Activated T-helper 1 cell treated with anti-CD3 and anti-CD28 coated beads, Interleukin-12 subunit alpha, Interleukin-12 subunit beta, Interleukin-2, Interleukin-4 antibody, amounts not matched to agents 30 ng/mL and 10 ng/mL and 1 ng/mL, durations not matched to agents 14 hours and 24 hours and 36 hours (primary cell): ENCODE measurements around the gene UACA. TPM values are rescaled to one million over a fixed set of nuclear protein-coding genes. Genes with fewer than 3 reads are reported as not detected.
A peak's percentile ranks its signal among the peaks of the same experiment; 100 is the strongest.
"Not testable (repeated sequence)": the region's sequence is repeated elsewhere in the genome, so short reads cannot be mapped to it uniquely, and the experiment has no call there.

Source experiments
- DNase-seq: peaks from one replicate; pipeline ENCODE4 v3.0.0; 2021; ENCODE audit warnings: low spot score
- H3K27ac Mint-ChIP-seq: one replicate; pipeline ENCODE4 v1.8.0; 2021; ENCODE audit warnings: mild to moderate bottlenecking, mixed read lengths
- H3K27me3 Mint-ChIP-seq: one replicate; pipeline ENCODE4 v1.8.0; 2022; ENCODE audit warnings: mild to moderate bottlenecking, moderate library complexity, mixed read lengths; ENCODE audit not compliant: insufficient read depth
- H3K36me3 Mint-ChIP-seq: one replicate; pipeline ENCODE4 v1.8.0; 2021; ENCODE audit warnings: low read depth, mixed read lengths
- H3K4me1 Mint-ChIP-seq: one replicate; pipeline ENCODE4 v1.8.0; 2021; ENCODE audit warnings: low read depth, mixed read lengths
- H3K4me3 Mint-ChIP-seq: one replicate; pipeline ENCODE4 v1.8.0; 2021; ENCODE audit warnings: mild to moderate bottlenecking, moderate library complexity, mixed read lengths
- H3K9me3 Mint-ChIP-seq: one replicate; pipeline ENCODE4 v1.8.0; 2021; ENCODE audit warnings: mixed read lengths
- intact Hi-C: fragments of 100-400 bp; cut with micrococcal nuclease; formaldehyde crosslinking; loops from one replicate; pipeline ENCODE4 v1.15.1; 2024
- total RNA-seq: library from RNA; stranded (reverse); gene quantifications from 2 replicates; pipeline ENCODE4 v1.2.3, GENCODE V29; 2022

Gene UACA, protein sequence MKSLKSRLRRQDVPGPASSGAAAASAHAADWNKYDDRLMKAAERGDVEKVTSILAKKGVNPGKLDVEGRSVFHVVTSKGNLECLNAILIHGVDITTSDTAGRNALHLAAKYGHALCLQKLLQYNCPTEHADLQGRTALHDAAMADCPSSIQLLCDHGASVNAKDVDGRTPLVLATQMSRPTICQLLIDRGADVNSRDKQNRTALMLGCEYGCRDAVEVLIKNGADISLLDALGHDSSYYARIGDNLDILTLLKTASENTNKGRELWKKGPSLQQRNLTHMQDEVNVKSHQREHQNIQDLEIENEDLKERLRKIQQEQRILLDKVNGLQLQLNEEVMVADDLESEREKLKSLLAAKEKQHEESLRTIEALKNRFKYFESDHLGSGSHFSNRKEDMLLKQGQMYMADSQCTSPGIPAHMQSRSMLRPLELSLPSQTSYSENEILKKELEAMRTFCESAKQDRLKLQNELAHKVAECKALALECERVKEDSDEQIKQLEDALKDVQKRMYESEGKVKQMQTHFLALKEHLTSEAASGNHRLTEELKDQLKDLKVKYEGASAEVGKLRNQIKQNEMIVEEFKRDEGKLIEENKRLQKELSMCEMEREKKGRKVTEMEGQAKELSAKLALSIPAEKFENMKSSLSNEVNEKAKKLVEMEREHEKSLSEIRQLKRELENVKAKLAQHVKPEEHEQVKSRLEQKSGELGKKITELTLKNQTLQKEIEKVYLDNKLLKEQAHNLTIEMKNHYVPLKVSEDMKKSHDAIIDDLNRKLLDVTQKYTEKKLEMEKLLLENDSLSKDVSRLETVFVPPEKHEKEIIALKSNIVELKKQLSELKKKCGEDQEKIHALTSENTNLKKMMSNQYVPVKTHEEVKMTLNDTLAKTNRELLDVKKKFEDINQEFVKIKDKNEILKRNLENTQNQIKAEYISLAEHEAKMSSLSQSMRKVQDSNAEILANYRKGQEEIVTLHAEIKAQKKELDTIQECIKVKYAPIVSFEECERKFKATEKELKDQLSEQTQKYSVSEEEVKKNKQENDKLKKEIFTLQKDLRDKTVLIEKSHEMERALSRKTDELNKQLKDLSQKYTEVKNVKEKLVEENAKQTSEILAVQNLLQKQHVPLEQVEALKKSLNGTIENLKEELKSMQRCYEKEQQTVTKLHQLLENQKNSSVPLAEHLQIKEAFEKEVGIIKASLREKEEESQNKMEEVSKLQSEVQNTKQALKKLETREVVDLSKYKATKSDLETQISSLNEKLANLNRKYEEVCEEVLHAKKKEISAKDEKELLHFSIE (N-terminal part only)
- 0.57 and 1.2 TPM in 2 replicates for total RNA-seq

DNA sequence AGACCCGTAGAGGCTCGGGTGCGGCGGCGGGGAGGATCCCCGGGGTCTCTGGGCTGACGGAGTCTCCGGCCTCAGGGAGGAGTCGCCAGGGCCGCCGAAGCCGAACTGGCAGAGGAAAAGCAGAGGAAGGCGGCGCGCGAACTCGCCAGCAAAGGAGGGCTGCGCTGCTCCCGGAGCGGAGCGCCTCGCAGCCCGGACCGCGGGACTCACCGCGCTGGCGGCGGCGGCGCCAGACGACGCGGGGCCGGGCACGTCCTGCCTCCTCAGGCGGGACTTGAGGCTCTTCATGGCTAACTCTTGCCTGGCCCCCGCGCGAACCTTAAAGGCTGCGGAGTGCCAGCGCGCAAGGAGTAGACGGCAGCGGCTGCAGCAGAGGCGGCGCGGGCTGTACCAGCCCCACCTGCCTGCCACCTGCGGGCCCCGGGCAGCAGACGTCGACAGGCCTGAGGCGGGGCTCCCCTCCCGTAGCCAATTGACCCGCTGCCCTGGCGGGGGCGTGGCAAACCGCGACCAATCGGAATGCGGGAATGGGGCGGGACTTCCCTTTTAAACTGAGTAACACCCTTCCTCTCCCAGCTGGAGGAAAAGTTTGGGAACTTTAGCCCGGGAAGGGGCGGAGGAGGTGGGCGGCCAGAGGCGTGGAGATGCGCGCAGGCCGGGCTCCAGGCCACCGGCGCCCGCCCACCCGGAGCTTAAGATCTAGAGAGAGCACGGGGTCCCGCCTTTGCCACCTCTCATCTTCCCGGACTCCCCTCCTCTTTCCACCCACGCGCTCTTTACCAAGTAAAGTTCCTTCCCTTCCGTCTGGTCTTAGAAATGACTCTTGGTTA is at the start of gene UACA:
Gene UACA (minus strand): TSS at position 439 of the 830 bp plus-strand sequence. CDS start 151 bp downstream, at position 288.
- peak; percentile 67 for DNase-seq
- peaks cover 52% of the 10 kb centered on the region for H3K27me3 Mint-ChIP-seq
- no peaks in the 10 kb centered on the region for H3K36me3 Mint-ChIP-seq
- peaks cover 26% of the 10 kb centered on the region for H3K4me1 Mint-ChIP-seq
- no peaks in the 10 kb centered on the region for H3K9me3 Mint-ChIP-seq
- intact Hi-C loops: no loop called here
- H3K4me3 Mint-ChIP-seq: peak within 1 kb of the TSS; percentile 79
- peak within 1 kb of the TSS; percentile 4 for H3K27ac Mint-ChIP-seq

DNA sequence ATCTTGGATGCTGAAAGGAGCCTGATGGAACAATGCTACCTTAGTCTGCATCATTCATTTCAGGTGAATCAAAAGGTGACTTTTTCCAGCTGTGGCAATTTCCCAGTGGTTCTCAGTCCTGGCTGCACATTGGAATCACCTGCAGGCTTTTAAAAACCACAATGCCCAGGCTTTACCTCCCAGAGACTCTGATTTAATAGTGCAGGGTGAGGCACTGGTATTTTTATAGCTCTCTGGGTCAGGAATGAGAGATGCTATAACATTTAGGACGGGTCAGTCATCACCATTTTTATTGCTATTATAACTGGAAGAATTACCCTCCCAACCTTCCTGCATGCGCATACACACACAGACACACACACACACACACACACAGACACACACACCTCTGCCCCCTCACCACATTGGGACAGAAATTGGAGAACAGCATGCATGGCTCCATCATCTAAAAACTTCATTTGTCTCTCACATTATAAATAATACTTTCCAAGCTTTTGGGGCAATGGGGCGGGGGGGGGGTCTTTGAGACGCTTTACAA is 49.5 kb upstream of the UACA start:
- Mint-ChIP-seq H3K27ac (no peak overlapping the region), H3K9me3 (no peaks in the 10 kb centered on the region), H3K4me3 (no peak overlapping the region), H3K36me3 (no peaks in the 10 kb centered on the region), H3K27me3 (peaks cover 15% of the 10 kb centered on the region), H3K4me1 (no peaks in the 10 kb centered on the region)
- DNase-seq: no peak
- intact Hi-C loops: no loop called here

DNA sequence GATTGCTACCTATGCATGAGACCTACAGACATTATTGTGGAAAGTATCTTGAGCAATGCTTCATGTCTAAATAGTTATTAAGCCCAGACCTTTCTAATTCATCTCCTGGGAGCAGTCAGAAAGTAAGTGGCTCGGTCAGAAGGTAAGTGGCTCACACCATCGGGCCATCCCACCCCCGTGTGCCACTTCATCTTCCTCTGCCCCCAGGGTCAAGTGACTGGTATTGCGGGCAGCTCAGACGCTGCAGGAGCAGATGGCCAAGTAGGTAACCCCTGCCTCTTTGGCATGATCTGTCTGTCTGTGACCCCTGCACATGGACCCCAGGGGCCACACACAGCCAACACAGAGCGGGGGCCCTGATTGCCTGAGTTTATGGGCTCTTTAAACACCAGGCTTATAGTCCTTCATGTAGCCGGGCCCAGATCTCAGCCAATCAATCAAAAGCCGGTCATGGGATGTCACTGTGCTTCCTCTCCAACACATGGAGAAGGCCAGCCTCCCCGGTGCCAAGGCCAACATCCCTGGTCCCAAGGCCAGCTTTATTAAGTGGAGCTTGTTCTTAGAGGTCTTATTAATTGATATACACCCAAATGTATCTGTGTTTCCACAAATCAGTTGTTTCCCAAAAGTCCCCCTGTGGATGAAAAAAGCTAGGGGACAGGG is 47.7 kb upstream of the UACA start:
- Mint-ChIP-seq H3K4me1 (no peaks in the 10 kb centered on the region), H3K36me3 (no peaks in the 10 kb centered on the region), H3K9me3 (no peaks in the 10 kb centered on the region), H3K27me3 (peaks cover 11% of the 10 kb centered on the region), H3K4me3 (no peak overlapping the region), H3K27ac (no peak overlapping the region)
- intact Hi-C loops: no loop called here
- no peak for DNase-seq

DNA sequence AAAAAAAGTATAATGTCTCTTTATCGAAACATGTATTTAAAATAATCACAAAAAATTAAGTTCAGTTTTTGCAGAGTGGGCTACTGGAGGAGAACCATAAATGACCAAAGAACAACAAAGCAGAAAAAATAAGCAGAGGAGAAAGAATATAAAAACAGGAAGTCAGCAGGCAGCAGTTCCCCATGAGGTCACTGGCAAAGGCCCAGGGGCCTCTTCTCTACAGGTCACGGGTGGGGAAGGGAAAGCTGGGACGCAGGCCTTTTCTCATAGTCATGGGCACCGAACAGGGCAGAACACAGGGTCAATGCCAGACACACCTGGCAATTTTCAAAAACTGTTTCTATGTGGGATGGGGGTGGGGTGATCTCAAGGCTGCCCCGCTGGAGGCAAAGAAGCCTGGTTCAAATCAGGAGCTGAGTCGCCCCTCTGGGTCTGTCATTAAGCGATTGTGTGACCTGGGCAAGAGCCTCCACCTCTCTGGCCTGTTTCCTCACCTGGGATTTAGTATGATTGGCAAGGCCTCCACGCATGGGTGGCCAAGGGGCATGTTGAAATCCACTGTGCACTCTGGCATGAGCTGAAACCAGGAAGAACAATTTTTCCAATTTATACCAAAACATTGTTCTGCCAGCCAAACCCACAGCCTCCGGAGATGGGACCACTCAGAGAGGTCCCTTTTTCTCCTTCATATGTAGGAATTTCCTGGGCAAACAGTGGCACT is 43.8 kb upstream of the UACA start:
- no peak overlapping the region for H3K4me3 Mint-ChIP-seq
- no peaks in the 10 kb centered on the region for H3K4me1 Mint-ChIP-seq
- no peaks in the 10 kb centered on the region for H3K9me3 Mint-ChIP-seq
- no peak for DNase-seq
- H3K27ac Mint-ChIP-seq: no peak overlapping the region
- no peaks in the 10 kb centered on the region for H3K36me3 Mint-ChIP-seq
- peaks cover 8% of the 10 kb centered on the region for H3K27me3 Mint-ChIP-seq
- intact Hi-C loops: no loop called here

DNA sequence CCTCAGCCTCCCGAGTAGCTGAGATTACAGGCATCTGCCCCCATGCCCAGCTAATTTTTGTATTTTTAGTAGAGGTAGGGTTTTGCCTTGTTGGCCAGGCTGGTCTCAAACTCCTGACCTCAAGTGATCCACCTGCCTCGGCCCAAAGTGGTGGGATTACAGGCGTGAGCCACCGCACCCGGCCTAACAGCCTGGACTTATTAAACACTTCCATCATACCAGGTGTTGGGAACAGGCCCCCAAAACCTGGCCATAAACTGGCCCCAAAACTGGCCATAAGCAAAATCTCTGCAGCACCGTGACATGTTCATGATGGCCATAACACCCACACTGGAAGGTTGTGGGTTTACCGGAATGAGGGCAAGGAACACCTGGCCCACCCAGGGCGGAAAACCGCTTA is 41.0 kb upstream of the UACA start:
- H3K27ac Mint-ChIP-seq, H3K4me1 Mint-ChIP-seq, intact Hi-C loops, H3K36me3 Mint-ChIP-seq, H3K4me3 Mint-ChIP-seq, H3K27me3 Mint-ChIP-seq, DNase-seq, H3K9me3 Mint-ChIP-seq: not testable (repeated sequence)

DNA sequence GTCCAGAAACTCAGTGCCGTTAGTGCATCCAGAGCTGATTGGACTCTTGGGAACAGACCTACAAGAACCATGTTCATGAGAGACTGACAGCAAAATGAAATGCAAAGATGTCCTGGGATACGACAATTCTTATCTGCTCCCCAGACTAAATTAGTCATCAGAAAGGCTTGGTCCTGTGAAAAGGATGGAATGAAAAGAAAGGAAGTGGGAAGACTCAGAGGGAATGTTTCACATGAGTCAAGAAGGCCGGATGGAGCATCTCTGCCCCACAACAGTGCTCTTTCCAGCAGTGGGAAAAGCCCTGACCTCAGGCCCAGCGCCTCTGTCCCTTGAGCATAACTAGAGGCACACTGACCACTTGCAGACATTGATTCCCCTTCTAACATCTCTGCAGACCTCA is 39.3 kb upstream of the UACA start:
- Mint-ChIP-seq H3K4me1 (no peaks in the 10 kb centered on the region), H3K36me3 (no peaks in the 10 kb centered on the region), H3K4me3 (no peak overlapping the region), H3K9me3 (no peaks in the 10 kb centered on the region), H3K27ac (no peak overlapping the region), H3K27me3 (no peaks in the 10 kb centered on the region)
- DNase-seq: no peak
- intact Hi-C loops: no loop called here

DNA sequence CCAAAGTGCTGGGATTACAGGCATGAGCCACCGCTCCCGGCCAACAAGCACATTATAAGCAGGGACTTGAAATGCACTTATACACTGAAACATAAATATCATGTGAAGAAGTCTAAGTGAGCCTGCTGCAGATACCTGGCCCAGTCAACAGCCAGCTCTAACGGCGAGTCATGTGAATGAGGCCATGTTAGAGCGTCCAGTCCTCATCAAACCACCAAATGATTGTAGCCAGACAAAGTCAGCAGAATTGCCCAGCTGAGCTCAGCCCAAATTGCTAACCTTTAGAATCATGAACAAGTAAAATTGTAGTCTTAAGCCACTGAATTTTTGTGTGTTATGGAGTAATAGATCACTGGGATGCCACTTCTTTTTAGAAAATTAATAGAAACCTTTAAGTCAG is 37.8 kb upstream of the UACA start:
- Mint-ChIP-seq H3K4me1 (no peaks in the 10 kb centered on the region), H3K27ac (no peak overlapping the region), H3K27me3 (no peaks in the 10 kb centered on the region), H3K9me3 (no peaks in the 10 kb centered on the region), H3K4me3 (no peak overlapping the region), H3K36me3 (no peaks in the 10 kb centered on the region)
- intact Hi-C loops: no loop called here
- no peak for DNase-seq

DNA sequence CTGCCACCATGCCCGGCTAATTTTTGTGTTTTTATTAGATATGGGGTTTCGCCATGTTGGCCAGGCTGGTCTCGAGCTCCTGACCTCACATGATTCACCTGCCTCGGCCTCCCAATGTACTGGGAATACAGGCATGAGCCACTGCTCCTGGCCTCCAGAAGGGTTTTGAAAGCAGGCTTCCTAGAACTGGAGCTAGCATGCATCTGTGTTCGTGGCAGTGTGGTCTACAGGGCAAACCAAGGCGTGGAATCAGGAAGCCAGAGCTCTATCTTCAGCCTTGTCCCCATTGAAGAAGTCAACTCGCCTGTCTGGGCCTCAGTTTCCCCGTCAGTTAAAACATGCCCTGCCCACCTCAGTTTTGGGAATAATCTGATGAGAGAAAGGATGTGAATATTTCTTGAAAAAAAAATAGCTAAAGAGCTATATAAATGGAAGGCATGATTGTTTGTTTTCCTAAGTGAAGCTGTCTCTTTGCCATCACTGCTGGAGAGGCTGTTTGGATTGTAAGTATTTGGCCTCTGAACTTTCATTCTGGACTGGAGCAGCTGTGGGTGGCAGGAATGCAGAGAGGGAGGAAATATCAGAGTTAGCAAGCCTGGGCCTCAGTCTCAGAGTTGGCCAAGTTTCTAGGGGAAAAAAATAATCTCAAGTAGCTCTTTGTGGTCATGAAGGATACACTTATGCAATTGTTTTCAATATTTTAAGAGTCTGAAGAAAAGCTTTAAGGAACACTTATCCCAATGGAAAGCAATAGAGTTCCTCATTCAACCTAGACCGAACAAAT is 36.5 kb upstream of the UACA start:
- no peaks in the 10 kb centered on the region for H3K4me1 Mint-ChIP-seq
- no peak overlapping the region for H3K4me3 Mint-ChIP-seq
- peaks cover 2% of the 10 kb centered on the region for H3K27me3 Mint-ChIP-seq
- H3K9me3 Mint-ChIP-seq: no peaks in the 10 kb centered on the region
- intact Hi-C loops: no loop called here
- H3K36me3 Mint-ChIP-seq: no peaks in the 10 kb centered on the region
- no peak overlapping the region for H3K27ac Mint-ChIP-seq
- DNase-seq: no peak

DNA sequence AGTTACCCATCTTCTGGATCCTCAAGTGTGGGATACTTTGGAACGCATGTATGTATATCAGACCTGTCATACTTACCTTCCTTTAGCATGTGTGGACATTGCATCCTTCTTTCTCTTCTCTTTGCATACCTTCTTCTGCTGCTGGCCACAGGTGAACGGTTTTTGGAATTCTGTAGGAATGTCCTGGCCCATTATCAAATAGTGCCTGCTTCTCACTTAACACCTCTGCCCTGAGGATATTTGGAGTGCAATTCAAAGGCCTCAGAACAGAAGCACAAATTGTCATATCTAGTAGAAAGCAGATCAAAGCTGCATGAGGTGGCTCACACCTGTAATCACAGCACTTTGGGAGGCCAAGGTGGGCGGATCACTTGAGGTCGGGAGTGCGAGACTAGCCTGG is 34.1 kb upstream of the UACA start:
- Mint-ChIP-seq H3K4me1 (no peaks in the 10 kb centered on the region), H3K27ac (no peak overlapping the region), H3K9me3 (no peaks in the 10 kb centered on the region), H3K36me3 (no peaks in the 10 kb centered on the region), H3K4me3 (no peak overlapping the region), H3K27me3 (peaks cover 2% of the 10 kb centered on the region)
- intact Hi-C loops: no loop called here
- DNase-seq: no peak

DNA sequence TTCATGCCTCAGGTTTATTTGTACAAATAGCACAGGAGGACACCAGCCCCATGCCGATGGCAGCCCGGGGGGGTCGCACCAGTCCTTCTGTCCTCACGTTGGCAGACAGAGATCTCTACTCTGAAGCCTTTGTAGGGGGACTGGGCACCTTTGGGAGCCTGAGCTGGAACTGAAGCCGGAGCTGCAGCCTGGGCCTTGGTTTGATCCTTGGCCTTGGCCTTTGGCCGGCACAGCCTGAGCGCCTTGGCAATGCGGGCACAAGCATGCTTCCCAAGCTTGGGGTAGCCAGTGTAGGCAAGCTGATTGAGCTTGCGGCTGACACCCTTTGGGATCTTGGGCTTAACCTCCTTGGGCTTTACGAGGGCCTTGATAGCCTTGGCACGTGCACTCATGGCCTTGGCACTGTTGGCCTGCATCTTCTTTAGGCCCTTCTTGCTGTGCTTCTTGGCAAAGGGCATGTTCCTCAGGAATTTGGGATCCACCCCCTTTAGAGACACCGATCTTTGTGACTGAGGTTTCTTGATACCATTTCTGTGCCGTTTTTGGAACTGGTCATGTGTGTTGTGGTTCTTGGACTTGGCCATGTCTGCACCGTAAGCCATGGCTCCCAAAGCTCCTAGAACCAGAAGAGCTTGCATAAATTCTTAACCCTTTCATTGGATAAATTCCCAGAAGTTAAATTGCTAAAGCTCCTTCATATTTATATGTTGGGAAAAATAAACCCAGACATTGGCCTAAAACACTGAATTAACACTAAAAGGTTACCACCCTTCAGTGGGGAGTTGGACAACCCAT is 33.4 kb upstream of the UACA start:
- no peaks in the 10 kb centered on the region for H3K9me3 Mint-ChIP-seq
- H3K36me3 Mint-ChIP-seq: no peaks in the 10 kb centered on the region
- intact Hi-C loops: no loop called here
- H3K4me1 Mint-ChIP-seq: no peaks in the 10 kb centered on the region
- H3K27ac Mint-ChIP-seq: no peak overlapping the region
- no peak overlapping the region for H3K4me3 Mint-ChIP-seq
- H3K27me3 Mint-ChIP-seq: peaks cover 2% of the 10 kb centered on the region
- no peak for DNase-seq
